Measurements from ENCODE around the gene TTC21A.

DNA sequence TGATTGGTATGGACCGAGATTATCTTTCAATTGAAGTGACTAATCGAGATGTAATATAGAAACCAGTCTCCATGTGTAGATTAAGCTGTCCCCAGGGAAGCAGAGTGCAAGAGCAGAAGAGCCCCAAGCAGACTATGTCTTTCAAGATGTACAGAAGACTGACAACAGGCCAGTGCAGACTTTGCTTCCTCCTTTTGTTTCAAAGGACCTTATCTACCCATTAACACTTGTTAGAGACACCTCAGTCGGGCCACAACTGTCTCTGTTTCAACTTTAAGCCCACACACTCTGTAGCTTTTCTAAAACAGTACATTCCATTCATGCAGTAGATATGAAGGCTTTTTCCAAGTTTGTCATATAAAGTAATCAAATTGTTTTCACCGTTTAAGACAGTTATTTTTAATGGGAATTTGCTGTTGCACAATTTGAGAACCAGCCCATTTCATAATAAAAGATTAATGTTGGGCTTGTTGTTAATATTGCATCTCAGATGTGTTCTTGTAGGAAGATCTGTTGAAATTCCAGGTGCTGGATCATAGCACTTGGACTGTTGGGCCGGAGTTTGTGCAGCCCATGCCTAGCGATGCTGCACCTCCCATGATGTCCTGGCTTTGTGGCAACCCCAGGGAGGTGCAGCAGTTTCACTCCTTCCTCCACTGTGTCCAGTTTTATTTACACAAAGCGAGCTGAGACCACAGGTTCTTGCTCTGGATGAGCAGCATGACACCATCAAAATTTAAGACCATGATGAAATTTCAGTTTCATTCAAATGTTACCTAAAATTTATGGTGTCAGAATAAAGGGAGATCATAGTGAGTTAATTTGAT is 12.4 kb upstream of the TTC21A start:
- no peak for TF ChIP-seq CTCF (IDR thresholded peaks at IDR 0.05)
- TF ChIP-seq POLR2AphosphoS5 (IDR thresholded peaks at IDR 0.05; ENCODE audit: low read depth, low read length): no peak

All from Panc1 (cell line).